Progenitor cell of endocrine pancreas (in vitro differentiated cells): Measurements from ENCODE around the gene EZR. TPM values are rescaled to one million over a fixed set of nuclear protein-coding genes. Genes with fewer than 3 reads are reported as not detected.

Source experiments
- microRNA-seq: library from miRNA; unstranded; fragments of <30 nt; microRNA quantifications from one replicate; pipeline ENCODE4 v1.1.0, GENCODE V29; 2020; ENCODE audit warnings: borderline number of aligned reads; ENCODE audit not compliant: unreplicated experiment
- total RNA-seq: library from RNA; stranded (reverse); gene quantifications from 2 replicates; pipeline ENCODE4 v1.2.1, GENCODE V29; 2021

EZR gene
- total RNA-seq, 1 donor from 2014 or later = 258 TPM

Small RNAs within 50 kb of the gene (microRNA-seq; reads per million reads assigned to microRNA genes)
- gene MIR3918 = not detected

Other genes with a start within 250 kb of the EZR start
- 124 and 126 TPM in 2 replicates for gene DYNLT1, start 174.6 kb downstream of the EZR start, total RNA-seq
- 1.6 and 2.1 TPM in 2 replicates for gene SYTL3, start 169.3 kb downstream of the EZR start, total RNA-seq
- gene RSPH3, start 180.8 kb upstream of the EZR start, total RNA-seq = 8.9 and 10.5 TPM in 2 replicates
- not detected in 2 replicates for gene TAGAP, start 225.6 kb upstream of the EZR start, total RNA-seq